Thoracic aorta (tissue), 2 donors: ENCODE results near the gene KIF25. TPM values are rescaled to one million over a fixed set of nuclear protein-coding genes. Genes with fewer than 3 reads are reported as not detected.

Experiments
- ATAC-seq: fragments of 150-250 bp; one replicate; pipeline ENCODE4 v1.8.0; 2017; ENCODE audit warnings: low read depth; ENCODE audit not compliant: insufficient number of reproducible peaks, low FRiP score
- DNase-seq: peaks from one replicate; pipeline ENCODE4 v3.0.0-alpha.2; 2020; ENCODE audit warnings: low spot score
- H3K27ac ChIP-seq, 2 donors: fragments of 200-600 bp; sonication (generic); 1 replicate in 1 of 2; 2 replicates in 1 of 2; pipeline ENCODE4 v1.5.1; 2016; ENCODE audit warnings: mild to moderate bottlenecking in 2 of 2, moderate library complexity in 2 of 2
- H3K27me3 ChIP-seq: fragments of 200-600 bp; sonication (generic); replicated peaks from 2 replicates; pipeline ENCODE4 v1.6.0; 2016; ENCODE audit warnings: mild to moderate bottlenecking; ENCODE audit not compliant: insufficient read depth
- H3K36me3 ChIP-seq: fragments of 200-600 bp; sonication (generic); one replicate; pipeline ENCODE4 v1.5.1; 2016
- H3K4me1 ChIP-seq, 2 donors: fragments of 200-600 bp; sonication (generic); 1 replicate in 1 of 2; 2 replicates in 1 of 2; pipeline versions ENCODE4 v1.5.1 to v1.6.0; 2016; ENCODE audit warnings: low read depth in 2 of 2, mild to moderate bottlenecking in 1 of 2; ENCODE audit not compliant: control insufficient read depth in 1 of 2
- H3K4me3 ChIP-seq: fragments of 200-600 bp; sonication (generic); 2 replicates; pipeline ENCODE4 v1.5.1; 2016; ENCODE audit warnings: mild to moderate bottlenecking
- H3K9me3 ChIP-seq: fragments of 200-600 bp; sonication (generic); 2 replicates; pipeline ENCODE4 v1.5.1; 2016
- CTCF ChIP-seq: fragments of 200-600 bp; sonication (generic); IDR thresholded peaks from one replicate; pipeline ENCODE4 v1.5.1; 2019; ENCODE audit warnings: antibody characterized with exemption
- total RNA-seq, 2 donors: library from RNA; depleted of rRNA; stranded (reverse); fragments of >200 nt; gene quantifications; one replicate each; pipeline versions ENCODE4 v1.1.0 to v1.2.3, GENCODE V29; 2016

KIF25 gene
- total RNA-seq, 2 donors from 2014 or later, result not detected

- Histone ChIP-seq H3K9me3 (no peaks in the 10 kb centered on the region), H3K36me3 (no peaks in the 10 kb centered on the region), H3K27me3 (no peaks in the 10 kb centered on the region), H3K4me1 (peaks cover 0 to 17% of the 10 kb centered on the region in 2 donors), H3K4me3 (no peak overlapping the region), H3K27ac (no peak overlapping the region)
- DNase-seq (no peak), ATAC-seq (no peak)
- no peak for TF ChIP-seq CTCF
Measured at GRCh38 chr6:168050881-168051586, 53.6 kb downstream of the KIF25 start.

GRCh38 chr6:168051648-168052047, 54.2 kb downstream of the KIF25 start:
- Histone ChIP-seq H3K27ac (no peak overlapping the region), H3K4me3 (no peak overlapping the region), H3K27me3 (no peaks in the 10 kb centered on the region), H3K9me3 (no peaks in the 10 kb centered on the region), H3K4me1 (peaks cover 0 to 17% of the 10 kb centered on the region in 2 donors), H3K36me3 (no peaks in the 10 kb centered on the region)
- DNase-seq (no peak), ATAC-seq (no peak)
- TF ChIP-seq CTCF, result no peak

GRCh38 chr6:168052291-168052891, 54.9 kb downstream of the KIF25 start:
- peaks cover 0 to 17% of the 10 kb centered on the region in 2 donors for H3K4me1 ChIP-seq
- no peak for ATAC-seq
- no peak for DNase-seq
- no peak overlapping the region for H3K4me3 ChIP-seq
- TF ChIP-seq CTCF, result no peak
- no peaks in the 10 kb centered on the region for H3K27me3 ChIP-seq
- H3K27ac ChIP-seq, result no peak overlapping the region
- H3K36me3 ChIP-seq, result no peaks in the 10 kb centered on the region
- no peaks in the 10 kb centered on the region for H3K9me3 ChIP-seq

GRCh38 chr6:168053086-168053956, 55.9 kb downstream of the KIF25 start:
- no peak for TF ChIP-seq CTCF
- Histone ChIP-seq H3K27ac (no peak overlapping the region), H3K4me3 (no peak overlapping the region), H3K27me3 (no peaks in the 10 kb centered on the region), H3K9me3 (no peaks in the 10 kb centered on the region), H3K36me3 (no peaks in the 10 kb centered on the region), H3K4me1 (peaks cover 0 to 17% of the 10 kb centered on the region in 2 donors)
- no peak for DNase-seq
- ATAC-seq, result no peak

- Histone ChIP-seq H3K9me3 (no peaks in the 10 kb centered on the region), H3K4me3 (no peak overlapping the region), H3K4me1 (peaks cover 0 to 17% of the 10 kb centered on the region in 2 donors), H3K27me3 (no peaks in the 10 kb centered on the region), H3K27ac (no peak overlapping the region), H3K36me3 (no peaks in the 10 kb centered on the region)
- no peak for DNase-seq
- TF ChIP-seq CTCF, result no peak
- ATAC-seq, result no peak
Measured at GRCh38 chr6:168053957-168054471, 56.5 kb downstream of the KIF25 start.
